HuH-7.5 (cell line): ENCODE data around the gene MAN2C1.
"Not testable (repeated sequence)": the region's sequence is repeated elsewhere in the genome, so short reads cannot be mapped to it uniquely, and the experiment has no call there.

Experiments used
- DNase-seq: peaks from one replicate; pipeline ENCODE4 v3.0.0; 2011; ENCODE audit warnings: low spot score

MAN2C1 gene

GRCh38 chr15:75361361-75361988, 6.9 kb downstream of the MAN2C1 start:
- no peak for DNase-seq

- DNase-seq, result no peak
These were observed 7.6 kb downstream of the MAN2C1 start for GRCh38 chr15:75360856-75361255.

- DNase-seq, result no peak
These were observed 8.0 kb downstream of the MAN2C1 start for GRCh38 chr15:75360391-75360790.

- DNase-seq, result no peak
These were observed 8.7 kb downstream of the MAN2C1 start for GRCh38 chr15:75359537-75360250.

GRCh38 chr15:75358771-75359536, 9.5 kb downstream of the MAN2C1 start:
- DNase-seq, result no peak

- DNase-seq, result no peak
These were observed 10.3 kb downstream of the MAN2C1 start for GRCh38 chr15:75357976-75358673.

- no peak for DNase-seq
These were observed 11.9 kb downstream of the MAN2C1 start for GRCh38 chr15:75356517-75356916.

- no peak for DNase-seq
These were observed 12.4 kb downstream of the MAN2C1 start for GRCh38 chr15:75356006-75356405.

- no peak for DNase-seq
These were observed 13.0 kb downstream of the MAN2C1 start for GRCh38 chr15:75355369-75355768.

GRCh38 chr15:75354454-75354853, 14.0 kb downstream of the MAN2C1 start:
- DNase-seq, result no peak

- no peak for DNase-seq
These were observed 14.8 kb downstream of the MAN2C1 start for GRCh38 chr15:75353604-75354003.

GRCh38 chr15:75352186-75353080, 16.0 kb downstream of the MAN2C1 start:
- DNase-seq, result no peak

- no peak for DNase-seq
These were observed 17.6 kb downstream of the MAN2C1 start for GRCh38 chr15:75350601-75351361.

- DNase-seq, result no peak
These were observed 18.4 kb downstream of the MAN2C1 start for GRCh38 chr15:75349851-75350588.

- DNase-seq, result not testable (repeated sequence)
These were observed 19.1 kb downstream of the MAN2C1 start for GRCh38 chr15:75349351-75349669.

- no peak for DNase-seq
These were observed 19.7 kb downstream of the MAN2C1 start for GRCh38 chr15:75348562-75349350.

- DNase-seq, result peak; percentile 60
These were observed 20.3 kb downstream of the MAN2C1 start for GRCh38 chr15:75348034-75348561.

GRCh38 chr15:75347222-75348033, 21.0 kb downstream of the MAN2C1 start:
- DNase-seq, result peak; percentile 80
